KG1 (cell line): ENCODE data around the gene RPP25L.

Experiments
- DNase-seq: peaks from one replicate; lab custom pipeline; 2025; lab: John Stamatoyannopoulos, UW

The RPP25L gene

DNA sequence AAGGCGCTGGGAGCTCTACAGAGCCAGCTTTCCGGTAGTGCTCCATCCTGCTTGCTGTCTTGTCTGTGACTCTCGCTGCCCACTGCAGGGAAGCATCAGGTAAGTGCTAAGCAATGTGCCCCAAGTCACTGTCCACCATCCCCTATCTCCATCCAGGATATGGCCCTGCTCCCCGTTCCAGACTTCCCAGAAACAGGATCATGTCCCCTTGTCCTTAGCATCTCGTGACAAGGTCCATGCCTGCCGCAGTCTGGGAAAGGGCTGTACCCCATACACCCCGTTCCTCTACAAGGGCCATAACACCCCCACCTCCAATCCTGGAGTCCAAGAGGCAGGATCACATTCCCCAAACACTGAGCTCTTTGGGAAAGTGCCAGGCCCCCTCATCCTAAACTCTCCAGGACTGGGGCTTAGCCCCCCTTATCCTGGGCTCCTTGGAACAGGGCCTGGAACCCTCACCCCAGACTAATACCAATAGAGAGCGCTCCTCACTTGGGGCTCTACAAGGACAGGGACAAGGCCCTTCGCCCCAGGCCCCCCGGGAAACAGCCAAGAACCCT lies 566 bp downstream of the RPP25L start:
- DNase-seq = no peak

DNA sequence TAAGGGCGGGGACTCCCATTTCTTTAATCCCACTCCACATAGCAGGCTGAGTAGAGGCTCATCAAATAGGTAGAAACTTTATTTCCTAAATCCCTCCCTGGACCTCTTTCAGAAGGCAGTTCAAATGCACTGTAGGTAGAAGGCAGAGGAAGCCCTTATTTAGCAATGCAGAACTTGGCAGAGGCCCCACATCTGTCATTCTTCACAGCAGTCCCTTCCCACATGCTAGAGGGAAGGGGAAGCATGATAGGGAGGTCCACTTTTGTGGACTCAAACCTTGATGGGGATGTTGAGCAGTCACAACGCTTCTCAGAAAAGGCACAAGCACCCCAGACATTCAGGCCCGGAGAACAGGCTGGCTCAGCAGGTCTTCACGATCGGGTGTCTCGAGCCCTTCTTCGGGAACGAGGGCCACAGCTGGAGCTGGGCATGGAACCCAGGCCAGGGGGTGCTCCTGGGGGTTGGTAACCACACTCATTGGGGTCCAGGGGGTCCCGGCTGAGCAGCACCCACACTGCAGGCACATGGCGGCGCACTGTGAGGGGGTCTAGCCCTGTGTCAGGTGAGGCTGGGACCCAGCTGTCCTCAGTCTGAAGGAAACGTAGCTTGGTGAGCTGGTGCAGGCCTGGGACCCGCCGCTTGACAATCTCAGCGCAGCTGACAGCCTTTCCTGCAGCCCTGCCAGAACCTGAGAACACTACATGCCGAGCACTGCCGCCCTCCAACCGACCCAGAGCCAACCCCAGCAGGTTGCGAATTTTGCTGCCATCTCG lies 1.3 kb downstream of the RPP25L start:
- no peak for DNase-seq

DNA sequence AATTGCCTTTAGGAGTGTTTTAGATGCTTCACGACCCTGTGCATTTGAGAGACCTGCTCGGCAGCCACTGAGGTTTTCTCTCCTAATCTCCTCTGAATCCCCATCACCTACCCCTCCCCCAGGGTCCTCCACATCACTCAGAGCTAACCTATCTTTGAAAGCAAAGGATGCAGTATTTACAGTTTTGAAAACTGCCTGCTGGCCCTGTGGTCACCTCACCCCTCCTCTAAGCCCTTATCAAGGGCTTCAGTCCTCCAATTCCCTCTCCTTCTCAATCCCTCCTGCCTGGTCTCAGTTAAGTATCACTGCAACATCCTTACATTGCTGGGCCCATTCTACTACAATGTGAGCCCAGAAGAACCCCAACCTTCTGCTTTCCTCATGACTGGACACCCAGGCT lies 4.6 kb downstream of the RPP25L start:
- DNase-seq = no peak

DNA sequence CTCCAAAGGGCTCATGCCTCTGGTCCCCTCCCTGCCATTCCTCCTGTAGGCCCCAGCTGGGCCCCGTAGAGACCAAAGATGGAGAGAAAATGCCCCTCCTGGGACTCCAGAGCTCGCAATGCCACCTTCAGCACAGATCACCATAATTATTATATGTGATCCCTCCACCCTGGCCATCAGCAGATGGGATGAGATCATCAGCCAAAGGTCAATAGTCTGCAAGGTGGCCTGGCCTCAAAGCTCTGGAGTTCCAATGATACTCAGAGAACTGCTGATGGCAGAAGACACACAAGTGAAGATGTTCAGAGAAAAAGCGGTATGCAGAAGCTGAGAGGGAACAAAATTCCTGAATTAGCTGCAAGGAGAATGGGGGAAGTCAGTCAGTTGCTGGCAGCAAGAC lies 5.0 kb downstream of the RPP25L start:
- no peak for DNase-seq

DNA sequence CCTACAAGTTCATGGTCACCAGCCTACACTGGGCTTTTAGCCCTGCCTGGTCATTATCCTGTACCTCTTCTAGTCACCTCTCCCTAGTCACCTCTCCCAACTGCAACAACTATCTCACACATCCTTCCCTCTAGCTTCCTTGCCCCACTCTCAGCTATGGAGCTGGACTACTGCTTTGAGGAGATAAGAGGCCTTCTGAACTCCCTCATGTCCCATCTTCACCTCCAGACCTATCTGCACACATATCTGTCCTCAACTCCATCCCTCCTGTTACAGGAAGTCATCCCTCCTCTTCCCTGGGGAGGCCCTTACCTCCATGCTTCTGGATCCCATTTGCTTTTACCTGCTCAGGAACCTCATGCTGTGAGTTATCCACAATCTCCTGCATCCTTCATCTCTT lies 5.7 kb downstream of the RPP25L start:
- DNase-seq = no peak

DNA sequence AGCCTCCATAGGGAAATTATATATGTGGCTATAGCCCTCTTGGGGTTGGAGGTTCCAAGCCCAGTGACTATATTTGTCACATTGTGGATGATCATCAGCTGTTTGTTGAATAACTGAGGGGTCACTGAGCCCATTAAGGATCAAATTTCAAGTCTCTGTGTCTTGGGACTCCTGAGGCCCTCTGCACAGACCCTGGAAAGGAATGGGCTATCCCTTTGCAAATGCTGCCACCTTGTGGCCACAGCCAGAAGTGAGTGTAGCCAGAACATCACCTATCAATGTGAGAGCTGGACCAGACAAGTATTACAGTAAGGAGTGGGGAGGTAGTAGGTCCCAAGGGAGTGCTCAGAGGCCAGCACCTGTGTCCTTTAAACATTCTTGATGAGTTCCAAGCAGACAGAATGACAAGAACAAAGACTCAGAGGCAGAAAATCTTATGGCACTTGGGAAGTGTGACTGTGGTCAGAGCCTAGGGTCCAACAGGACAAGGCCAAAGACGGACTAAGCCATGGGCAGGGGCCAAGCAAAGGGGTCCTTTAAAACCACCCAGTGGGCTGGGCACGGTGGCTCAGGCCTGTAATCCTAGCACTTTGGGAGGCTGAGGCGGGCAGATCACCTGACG lies 8.2 kb downstream of the RPP25L start:
- peak; percentile 37 for DNase-seq

DNA sequence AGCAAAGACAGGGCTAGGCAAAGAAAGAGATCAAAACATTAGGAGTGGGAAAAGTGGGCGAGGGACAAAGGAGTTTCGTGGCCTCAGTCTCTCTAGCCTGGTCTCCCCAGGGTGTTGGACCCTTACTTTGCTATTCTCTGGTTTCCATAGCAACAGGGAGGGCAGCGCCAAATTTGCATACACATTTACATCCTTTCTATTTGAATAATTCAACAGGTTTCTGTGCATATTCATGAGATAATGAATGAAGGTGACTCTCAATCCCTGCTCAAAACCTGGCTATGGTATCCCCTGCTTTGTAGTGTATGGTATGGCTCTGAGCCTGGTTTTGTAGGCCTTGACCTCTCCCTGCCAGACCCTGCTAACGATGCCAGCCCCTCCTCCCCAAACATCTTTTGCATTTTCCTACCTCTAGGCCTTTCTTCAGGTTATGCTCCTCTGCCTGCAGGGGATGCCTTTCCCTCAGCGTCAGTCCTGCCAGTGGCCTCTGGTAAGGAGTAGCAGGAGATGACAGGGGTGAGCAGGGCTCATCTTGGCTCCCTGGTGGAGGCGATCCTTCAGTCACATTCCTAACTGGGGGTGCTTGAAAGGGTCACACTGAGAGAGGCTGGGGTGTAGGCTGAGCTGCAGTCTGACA lies 9.8 kb downstream of the RPP25L start:
- no peak for DNase-seq

DNA sequence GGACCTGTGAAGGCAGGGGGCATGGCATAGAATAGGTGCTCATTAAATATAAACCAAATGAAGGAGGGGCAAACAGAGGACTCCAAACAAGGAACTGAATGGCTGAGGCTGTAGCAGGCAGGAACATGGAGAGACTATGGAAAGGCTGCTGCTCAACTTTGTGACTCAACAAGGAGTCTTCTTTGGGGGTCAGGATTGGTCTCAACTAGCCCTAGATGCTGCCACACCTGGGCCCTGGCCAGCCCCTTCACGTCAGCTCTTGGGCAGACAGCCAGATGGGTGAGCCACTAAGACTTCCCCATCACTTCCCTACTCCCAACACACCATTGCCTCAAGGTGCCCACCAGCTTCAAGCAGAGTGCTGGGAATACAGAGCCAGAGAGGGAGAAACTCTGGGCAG lies 11.0 kb downstream of the RPP25L start:
- no peak for DNase-seq

DNA sequence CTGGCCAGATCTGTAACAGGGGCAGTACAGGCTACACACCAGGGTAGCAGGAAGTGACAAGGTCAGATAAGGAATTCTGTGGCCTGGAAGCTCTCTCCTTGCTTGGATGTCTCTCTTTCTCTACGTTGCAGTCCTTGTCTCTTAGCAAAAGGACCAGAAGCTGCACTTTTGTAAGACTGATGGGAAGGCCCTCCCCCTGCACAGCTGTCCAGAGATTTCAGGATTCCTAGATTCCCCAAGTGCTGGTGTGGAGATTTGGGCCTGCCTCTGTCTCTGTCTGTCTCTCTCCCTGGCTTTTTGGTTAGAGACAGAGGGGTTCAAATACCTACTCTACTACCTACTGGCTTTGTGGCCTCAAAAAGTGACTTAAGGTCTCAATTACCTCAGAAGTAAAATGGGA lies 12.4 kb downstream of the RPP25L start:
- no peak for DNase-seq

DNA sequence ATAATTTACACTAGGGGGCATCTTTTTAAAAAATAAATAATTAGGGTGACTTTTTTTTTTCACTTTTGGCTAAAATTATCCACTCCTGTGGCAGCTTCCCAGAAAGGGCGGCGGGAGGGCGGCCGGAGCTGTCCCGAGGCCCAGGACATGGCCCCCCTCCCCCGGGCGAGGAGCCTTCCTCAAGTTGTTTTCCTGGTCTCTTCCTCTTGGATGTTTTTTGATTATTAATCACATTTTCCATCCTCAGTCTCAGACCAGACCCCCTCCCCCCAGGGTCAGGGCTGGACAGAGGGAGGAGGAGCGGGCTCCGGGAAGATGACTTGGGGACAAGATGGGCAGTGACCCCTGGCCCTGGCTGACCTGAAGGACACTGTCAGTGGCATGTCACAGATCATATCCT lies 17.7 kb downstream of the RPP25L start:
- DNase-seq = no peak

DNA sequence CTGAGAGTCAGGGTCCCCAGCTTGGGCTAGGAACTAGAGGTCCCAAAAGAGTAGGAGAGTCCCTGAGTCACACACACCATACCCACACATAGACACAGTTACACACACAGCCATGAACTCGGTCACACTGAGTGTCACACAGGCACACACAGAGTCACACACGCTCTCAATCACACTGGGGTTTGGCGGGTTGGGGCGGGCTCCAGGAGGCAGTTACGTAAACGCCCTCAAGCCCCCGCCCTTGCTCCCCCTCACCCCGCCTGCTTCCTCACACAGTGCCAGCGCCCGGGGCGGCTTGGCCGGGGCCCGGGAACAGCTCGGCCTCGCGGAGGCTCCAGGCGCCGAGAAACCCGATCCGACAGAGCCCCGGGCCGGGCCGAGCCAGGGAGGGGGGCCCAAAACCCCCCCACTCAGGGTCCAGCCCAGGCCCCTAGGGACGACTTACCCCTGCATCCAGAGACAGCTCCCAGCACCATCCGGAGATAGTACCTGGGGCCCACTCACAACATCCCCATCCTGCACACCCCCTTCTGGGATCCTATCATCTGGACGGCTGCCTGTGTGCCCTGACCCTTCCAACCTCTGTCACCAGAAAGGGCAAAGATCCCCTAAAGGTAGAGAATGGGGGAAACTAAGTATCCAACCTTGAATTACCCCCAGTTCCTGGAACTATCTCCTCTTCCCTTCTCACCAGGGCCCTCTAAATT lies 18.8 kb downstream of the RPP25L start:
- DNase-seq = no peak

DNA sequence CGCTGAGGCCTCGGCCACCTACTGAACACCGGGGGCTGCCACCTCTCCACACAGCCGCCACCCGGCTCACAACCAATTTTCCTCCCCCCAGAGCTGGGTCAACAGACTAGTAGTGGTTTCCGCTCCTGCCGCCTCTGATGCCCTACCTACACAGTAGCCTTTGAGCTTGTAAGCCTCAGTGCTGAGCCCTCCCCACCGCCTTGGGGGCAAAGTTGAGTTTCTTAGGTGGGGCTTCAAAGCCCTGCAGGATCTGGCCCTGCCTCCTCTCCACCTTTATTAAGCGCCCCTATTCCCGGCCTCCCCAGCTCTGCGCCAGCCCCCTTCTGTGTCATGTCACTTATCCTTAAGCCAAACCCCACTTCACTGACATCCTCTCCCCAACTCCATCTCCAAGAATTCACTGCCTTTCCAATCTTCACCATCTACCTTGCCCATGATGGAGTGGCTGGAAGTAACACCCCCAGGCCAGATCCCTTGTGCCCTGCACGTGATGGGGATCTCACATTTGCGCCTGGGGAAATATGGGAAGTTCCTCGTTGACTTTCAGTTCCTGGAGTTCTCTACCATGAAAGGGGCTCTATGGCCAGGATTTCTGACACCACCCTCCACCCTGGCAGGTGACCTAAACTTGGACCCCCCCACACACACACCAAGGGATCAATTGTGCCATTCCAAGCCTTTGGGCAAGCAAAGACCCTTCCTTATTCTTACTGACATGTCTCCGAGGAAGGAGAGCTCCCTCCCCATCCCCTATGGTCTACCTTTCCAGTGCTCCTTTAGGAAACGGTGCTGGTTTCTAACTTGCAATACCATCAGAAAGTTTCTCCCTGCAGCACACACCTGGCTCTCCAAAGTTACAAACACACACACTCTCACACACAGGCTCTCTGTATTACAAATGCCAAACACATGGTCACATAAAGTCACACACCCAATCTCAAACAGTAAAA lies 19.7 kb downstream of the RPP25L start:
- DNase-seq = no peak

DNA sequence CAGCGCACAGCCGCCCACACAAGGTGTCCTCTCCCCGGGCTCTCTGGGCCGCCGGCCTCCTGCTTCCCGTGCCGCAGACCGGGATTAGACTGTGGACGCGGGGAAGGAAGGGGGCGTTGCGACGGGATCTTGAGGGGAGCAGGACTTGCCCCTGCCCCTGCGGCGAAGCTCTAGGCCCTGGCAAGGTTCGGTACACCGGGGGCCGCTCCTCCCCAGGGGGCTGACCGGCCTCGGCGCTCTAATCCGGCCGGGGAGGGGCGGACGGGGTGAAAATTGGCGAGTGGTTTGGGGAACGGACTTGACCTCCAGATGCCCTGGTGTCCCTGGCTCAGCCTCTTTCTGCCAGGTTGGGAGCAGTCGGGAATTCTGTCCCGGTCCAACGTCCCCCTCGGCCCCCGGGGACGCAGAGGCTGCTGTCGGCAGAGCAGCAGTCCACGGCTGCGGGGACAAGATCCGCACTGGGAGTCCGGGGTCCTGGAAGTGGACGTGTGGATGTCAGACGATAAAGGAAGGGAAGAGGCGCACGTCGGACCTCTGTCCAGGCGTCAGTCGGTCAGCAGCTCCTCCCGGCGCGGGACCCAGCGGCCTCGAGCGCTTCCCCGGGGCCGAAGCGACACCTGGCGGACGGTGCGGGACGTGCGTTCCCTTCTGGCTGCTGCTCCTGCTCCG lies 20.5 kb downstream of the RPP25L start:
- DNase-seq = peak; percentile 37

DNA sequence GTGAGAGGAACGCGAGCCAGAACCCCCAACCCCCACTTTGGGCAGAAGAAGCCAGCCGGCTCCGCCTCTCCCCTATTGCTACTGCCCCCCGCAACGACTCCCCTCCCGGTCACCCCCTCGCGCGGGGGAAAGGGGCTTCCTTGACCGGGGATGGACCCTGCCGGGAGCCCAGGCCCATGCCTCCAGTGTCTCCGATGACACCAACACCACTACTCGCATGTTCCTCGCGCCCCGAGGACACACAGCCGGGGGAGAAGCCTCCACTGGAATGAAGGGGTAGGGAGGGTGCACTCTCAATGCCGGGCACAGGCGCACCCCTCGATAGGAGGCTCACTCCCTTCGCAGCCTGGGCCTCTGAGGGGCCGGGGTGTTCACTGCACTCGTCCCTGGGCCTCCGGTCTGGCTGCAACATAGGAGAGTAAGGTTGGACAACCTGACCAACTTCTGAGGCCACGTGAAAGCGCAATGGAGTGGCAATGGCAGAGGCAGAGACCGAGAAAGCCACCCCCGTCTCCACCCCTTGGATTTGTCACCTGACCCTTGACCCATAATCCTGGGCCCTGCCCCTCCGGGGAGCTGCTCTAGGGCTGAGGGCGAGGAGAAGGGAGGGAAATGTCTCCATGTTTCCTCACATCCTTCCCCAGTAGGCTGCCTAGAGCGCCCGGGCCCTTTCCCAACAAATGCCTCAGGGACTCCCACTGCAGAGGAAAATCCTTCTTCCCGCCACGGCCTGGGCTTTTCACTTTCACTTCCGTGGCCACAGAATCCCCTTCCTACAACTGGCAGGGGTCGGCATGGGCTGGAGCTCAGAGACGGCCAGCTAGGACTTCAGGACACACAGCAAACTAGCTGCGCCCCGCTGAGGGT lies 21.3 kb downstream of the RPP25L start:
- no peak for DNase-seq

DNA sequence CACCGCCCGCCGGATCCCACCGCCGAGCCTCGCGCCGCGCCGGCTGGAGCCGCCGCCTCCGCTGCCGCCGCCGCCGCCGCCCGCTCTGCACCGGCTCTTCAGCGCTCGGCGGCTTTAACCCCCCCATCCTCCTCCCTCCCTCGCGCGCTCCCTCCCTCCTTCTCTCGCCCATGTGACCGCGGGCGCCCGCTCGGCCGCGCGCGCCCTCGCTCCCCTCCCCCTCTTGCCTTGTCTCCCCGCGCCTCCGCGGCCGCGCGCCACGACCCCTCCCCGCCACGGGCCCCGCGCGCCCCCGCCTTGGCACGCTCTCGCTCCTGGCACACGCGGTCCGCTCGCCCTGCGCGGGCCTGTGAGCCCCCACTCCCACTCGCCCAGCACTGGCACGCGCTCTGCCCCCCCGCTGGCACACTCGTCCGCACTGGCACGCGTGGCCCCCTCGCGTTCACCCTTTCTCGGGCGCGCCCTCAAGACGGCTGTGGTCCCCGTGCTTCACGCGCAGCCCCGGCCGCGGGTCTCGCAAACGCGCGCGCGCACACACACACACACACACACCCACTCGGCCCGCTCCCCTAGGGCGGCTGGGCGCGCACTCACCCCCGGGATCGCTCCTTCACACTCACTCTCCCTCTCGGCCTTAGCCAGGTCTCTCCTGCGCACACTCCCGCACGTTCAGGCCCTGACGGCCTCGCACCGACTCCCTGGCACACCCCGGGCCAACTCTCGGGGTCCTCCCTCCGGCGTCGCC lies 22.1 kb downstream of the RPP25L start, which contains the start of gene CNTFR:
Gene CNTFR (minus strand): TSS at position 89 of the 745 bp plus-strand sequence. CDS start 20,743 bp downstream, outside the sequence.
- DNase-seq = no peak

DNA sequence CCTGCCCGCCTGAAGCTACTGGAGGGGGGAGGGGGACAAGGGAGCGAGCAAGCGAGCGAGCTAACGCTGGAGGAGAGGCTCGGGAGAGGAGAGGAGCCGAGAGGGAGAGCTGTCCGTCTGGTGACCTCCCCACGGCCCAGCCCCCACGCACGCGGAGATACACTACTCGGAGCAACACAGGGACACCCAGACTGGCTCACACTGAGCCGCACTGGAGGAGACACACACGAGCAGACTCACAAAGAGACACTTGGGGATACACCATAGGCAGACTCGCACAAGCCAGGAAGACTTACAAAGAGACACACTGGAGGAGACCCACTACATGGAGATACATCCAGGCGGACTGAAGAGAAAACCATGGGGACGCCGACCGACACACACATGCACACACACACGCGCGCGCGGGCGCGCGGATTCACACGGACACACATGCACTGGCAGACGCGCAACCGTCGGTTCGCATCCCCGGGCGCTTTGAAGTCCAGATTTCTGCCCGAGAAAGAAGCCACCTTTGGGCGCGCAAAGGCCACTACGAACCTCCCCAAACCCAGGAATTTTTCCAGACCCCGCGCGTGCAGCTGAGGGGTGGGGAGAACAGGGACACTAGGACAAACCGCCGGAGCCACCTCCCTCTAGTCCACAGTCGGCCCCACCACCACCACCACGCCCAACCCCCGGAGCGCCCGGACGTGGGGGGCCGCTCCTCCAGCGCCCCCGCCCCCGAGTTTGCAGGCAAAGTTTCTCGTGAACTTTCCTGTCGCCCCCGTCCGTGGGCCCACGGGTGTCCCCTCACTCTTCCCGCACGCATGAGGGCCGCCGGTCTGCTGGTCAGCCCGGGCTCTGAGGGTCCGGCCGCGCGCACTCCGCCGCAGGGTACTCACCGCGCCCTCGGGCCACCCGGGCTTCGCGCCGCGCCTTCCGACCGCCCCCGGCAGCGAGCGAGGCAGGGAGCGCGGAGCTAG lies 22.9 kb downstream of the RPP25L start:
- DNase-seq = no peak

DNA sequence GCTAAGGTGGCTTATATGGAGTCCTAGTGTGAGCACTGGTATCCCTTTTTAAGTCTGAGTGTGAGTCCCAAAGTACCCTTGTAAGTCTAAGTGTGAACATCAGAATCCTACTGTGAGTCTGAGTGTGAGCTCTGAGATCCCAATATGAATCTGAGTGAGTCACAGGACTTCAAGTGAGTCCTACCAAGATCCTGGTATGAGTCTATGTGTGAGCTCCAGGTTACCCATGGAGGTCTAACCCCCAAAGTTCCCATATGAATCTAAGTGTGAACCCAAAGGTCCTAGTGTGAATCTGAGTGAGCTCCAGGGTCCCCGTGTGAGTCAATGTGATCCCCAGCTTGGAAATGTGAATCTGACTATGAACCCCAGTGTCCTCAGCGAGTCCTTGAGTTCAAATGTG lies 24.6 kb downstream of the RPP25L start:
- DNase-seq = no peak
